Measurements from ENCODE around the gene CSK. TPM values are rescaled to one million over a fixed set of nuclear protein-coding genes. Genes with fewer than 3 reads are reported as not detected.

The CSK gene
- total RNA-seq, 4 donors from 2014 or later, result 59.7 to 176 (median 73.4) TPM

DNA sequence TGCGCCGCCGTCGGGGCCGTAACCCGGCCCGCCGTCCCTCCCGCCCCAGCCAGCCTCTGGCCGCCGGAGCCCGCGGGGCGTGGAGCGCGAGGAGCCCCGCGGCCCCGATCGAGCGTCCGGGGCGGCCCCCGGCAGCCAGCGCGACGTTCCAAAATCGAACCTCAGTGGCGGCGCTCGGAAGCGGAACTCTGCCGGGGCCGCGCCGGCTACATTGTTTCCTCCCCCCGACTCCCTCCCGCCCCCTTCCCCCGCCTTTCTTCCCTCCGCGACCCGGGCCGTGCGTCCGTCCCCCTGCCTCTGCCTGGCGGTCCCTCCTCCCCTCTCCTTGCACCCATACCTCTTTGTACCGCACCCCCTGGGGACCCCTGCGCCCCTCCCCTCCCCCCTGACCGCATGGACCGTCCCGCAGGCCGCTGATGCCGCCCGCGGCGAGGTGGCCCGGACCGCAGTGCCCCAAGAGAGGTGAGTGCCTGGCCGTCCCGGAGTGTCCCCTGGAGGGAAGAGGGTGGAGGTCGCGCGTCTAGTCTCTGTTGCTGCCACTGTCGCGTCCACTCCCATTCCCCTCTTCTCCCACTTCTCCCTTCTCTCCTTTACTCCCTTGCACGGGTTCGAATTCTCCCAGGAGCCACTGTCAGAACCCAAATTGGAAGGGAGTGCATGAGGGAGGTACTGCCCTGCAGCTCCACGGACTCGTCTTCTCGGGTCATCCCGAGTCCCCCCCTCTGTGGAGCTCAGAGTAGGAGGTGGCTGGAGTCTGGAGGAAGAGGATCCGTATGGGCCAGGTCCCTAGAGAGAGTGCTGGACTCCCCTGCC is 585 bp downstream of the CSK start:
- peak overlapping the region; percentile 84 to 92 (median 86) for H3K27ac ChIP-seq
- no peaks in the 10 kb centered on the region for H3K27me3 ChIP-seq
- TF ChIP-seq, protein P1, sequence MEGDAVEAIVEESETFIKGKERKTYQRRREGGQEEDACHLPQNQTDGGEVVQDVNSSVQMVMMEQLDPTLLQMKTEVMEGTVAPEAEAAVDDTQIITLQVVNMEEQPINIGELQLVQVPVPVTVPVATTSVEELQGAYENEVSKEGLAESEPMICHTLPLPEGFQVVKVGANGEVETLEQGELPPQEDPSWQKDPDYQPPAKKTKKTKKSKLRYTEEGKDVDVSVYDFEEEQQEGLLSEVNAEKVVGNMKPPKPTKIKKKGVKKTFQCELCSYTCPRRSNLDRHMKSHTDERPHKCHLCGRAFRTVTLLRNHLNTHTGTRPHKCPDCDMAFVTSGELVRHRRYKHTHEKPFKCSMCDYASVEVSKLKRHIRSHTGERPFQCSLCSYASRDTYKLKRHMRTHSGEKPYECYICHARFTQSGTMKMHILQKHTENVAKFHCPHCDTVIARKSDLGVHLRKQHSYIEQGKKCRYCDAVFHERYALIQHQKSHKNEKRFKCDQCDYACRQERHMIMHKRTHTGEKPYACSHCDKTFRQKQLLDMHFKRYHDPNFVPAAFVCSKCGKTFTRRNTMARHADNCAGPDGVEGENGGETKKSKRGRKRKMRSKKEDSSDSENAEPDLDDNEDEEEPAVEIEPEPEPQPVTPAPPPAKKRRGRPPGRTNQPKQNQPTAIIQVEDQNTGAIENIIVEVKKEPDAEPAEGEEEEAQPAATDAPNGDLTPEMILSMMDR (IDR thresholded peaks at IDR 0.05), result no peak
- TF ChIP-seq POLR2AphosphoS5 (IDR thresholded peaks at IDR 0.05), result no peak
- no peak for TF ChIP-seq EP300 (IDR thresholded peaks at IDR 0.05; ENCODE audit: low read depth)
- no peak for TF ChIP-seq POLR2A (IDR thresholded peaks at IDR 0.05)
- H3K9me3 ChIP-seq, result no peaks in the 10 kb centered on the region
- in situ Hi-C loops (cut with MboI; ENCODE audit: low pct_ligation_motif_present in 1 of 4, low pct_unique_long_range_greater_than_20kb in 1 of 4, low sequenced_read_pairs in 3 of 4), result no loop called here
- peaks cover 49 to 91% (median 73%) of the 10 kb centered on the region in 4 donors for H3K4me1 ChIP-seq
- WGBS, 2 donors (ENCODE audit: low coverage in 1 of 2), result 0% methylated on average over 35 of the region's 72 CpGs; no CpG with 5 or more reads in 1 of the 2 donors
- peak overlapping the region; percentile 60 to 93 (median 75) for H3K4me3 ChIP-seq
- no peaks in the 10 kb centered on the region for H3K36me3 ChIP-seq
- intact Hi-C loops (cut with DNase I; ENCODE audit: low total_unique reads), result loop anchor here (5.0 kb wide), 1 partner anchor 60 kb away; the partner anchor contains the start of gene ULK3
- DNase-seq, result peak; percentile 62

DNA sequence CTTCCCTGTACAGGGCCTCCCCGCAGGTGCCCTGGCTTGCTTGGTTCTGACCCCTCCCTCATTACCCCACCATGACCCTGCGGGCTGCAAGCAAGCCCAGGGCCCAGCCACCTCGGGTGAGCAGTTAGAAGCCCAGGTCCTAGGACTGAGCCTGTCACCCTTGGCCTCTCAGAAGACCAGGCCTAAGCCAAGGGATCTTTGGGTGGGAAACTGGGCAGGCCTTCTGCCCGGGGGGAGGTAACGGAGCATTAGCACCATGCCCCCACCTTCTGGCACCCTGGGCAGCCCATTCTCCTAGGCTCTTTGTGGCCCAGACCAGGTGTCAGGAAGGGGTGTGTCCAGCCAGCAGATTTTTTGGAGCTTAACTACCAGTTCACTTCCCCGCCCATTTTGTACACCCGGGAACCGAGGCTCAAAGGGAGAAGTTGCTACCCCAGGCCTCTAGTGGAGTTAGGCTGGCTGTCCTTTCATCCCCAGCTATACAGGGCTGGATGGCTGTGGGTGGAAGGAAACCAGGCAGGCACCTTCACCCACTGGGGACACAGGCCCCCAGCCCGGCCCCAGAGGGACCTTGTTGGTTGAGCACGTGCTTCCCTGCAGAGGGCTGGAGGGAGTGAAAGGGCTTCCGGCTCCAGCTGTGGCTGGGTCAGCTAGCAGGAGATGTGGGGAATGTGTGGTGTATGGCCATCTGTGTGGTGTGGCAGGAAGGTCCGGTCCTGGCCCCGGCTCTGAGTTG is 1.4 kb downstream of the CSK start:
- TF ChIP-seq, protein P1 (IDR thresholded peaks at IDR 0.05), result no peak
- TF ChIP-seq EP300 (IDR thresholded peaks at IDR 0.05; ENCODE audit: low read depth) (no peak), POLR2AphosphoS5 (IDR thresholded peaks at IDR 0.05) (no peak), POLR2A (IDR thresholded peaks at IDR 0.05) (no peak)
- no peaks in the 10 kb centered on the region for H3K36me3 ChIP-seq
- peak overlapping the region; percentile 84 to 92 (median 86) for H3K27ac ChIP-seq
- DNase-seq, result peak; percentile 59
- H3K4me1 ChIP-seq, result peaks cover 52 to 91% (median 75%) of the 10 kb centered on the region in 4 donors
- intact Hi-C loops (cut with DNase I; ENCODE audit: low total_unique reads), result loop anchor here (5.0 kb wide), 1 partner anchor 59 kb away; the partner anchor contains the start of gene ULK3
- in situ Hi-C loops (cut with MboI; ENCODE audit: low pct_ligation_motif_present in 1 of 4, low pct_unique_long_range_greater_than_20kb in 1 of 4, low sequenced_read_pairs in 3 of 4), result no loop called here
- no peaks in the 10 kb centered on the region for H3K9me3 ChIP-seq
- no peaks in the 10 kb centered on the region for H3K27me3 ChIP-seq
- 3% methylated on average over 12 of the region's 13 CpGs; no CpG with 5 or more reads in 1 of the 2 donors for WGBS, 2 donors (ENCODE audit: low coverage in 1 of 2)
- peak overlapping the region; percentile 60 to 93 (median 75) for H3K4me3 ChIP-seq

DNA sequence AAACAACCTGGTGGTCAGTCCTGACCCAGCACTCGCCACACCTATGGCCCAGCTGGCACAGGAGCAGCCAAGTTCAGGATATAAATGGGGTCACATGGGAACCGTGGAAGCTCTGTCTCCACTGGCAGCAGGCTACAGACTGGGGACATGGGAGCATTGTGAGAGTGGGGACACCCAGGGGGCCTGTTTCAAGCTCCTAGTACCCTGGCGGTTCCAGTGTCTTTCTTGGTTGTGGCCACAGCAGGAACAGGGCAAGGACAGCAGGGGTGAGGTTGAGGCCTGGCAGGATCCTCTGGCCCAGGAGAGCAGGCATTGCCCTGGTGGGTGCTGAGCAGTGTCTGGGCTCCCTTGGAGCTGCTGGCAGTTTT is 1.9 kb downstream of the CSK start:
- intact Hi-C loops (cut with DNase I; ENCODE audit: low total_unique reads), result loop anchor here (5.0 kb wide), 1 partner anchor 59 kb away; the partner anchor contains the start of gene ULK3
- 0 to 21% methylated on average over 1 to 3 of the region's 3 CpGs for WGBS, 2 donors (ENCODE audit: low coverage in 1 of 2)
- H3K4me3 ChIP-seq, result peak overlapping the region; percentile 5 to 77 (median 66)
- peak overlapping the region; percentile 84 to 92 (median 86) for H3K27ac ChIP-seq
- DNase-seq, result no peak
- no peaks in the 10 kb centered on the region for H3K27me3 ChIP-seq
- no peaks in the 10 kb centered on the region for H3K36me3 ChIP-seq
- no peak for TF ChIP-seq POLR2A (IDR thresholded peaks at IDR 0.05)
- no peak for TF ChIP-seq EP300 (IDR thresholded peaks at IDR 0.05; ENCODE audit: low read depth)
- TF ChIP-seq, protein P1 (IDR thresholded peaks at IDR 0.05), result no peak
- TF ChIP-seq POLR2AphosphoS5 (IDR thresholded peaks at IDR 0.05), result no peak
- H3K9me3 ChIP-seq, result no peaks in the 10 kb centered on the region
- peaks cover 58 to 91% (median 79%) of the 10 kb centered on the region in 4 donors for H3K4me1 ChIP-seq
- in situ Hi-C loops (cut with MboI; ENCODE audit: low pct_ligation_motif_present in 1 of 4, low pct_unique_long_range_greater_than_20kb in 1 of 4, low sequenced_read_pairs in 3 of 4), result no loop called here

Data from transverse colon (tissue), 4 donors.